Measurements from ENCODE around the gene TSC22D4.

GRCh38 chr7:100425347-100425746 is 53.7 kb downstream of the TSC22D4 start:
- TF ChIP-seq CTCF (conservative IDR thresholded peaks at IDR 0.05 in 1 of 2, IDR thresholded peaks at IDR 0.05 in 1 of 2; ENCODE audit: extremely low read depth in 1 of 2, insufficient read depth in 1 of 2, low read depth in 1 of 2, low read length in 2 of 2) (no peak), EZH2 (IDR thresholded peaks at IDR 0.05; ENCODE audit: borderline replicate concordance, low read length) (no peak)

Measured in mammary epithelial cell (primary cell).